ENCODE results near the gene KLHL21.

The KLHL21 gene

DNA sequence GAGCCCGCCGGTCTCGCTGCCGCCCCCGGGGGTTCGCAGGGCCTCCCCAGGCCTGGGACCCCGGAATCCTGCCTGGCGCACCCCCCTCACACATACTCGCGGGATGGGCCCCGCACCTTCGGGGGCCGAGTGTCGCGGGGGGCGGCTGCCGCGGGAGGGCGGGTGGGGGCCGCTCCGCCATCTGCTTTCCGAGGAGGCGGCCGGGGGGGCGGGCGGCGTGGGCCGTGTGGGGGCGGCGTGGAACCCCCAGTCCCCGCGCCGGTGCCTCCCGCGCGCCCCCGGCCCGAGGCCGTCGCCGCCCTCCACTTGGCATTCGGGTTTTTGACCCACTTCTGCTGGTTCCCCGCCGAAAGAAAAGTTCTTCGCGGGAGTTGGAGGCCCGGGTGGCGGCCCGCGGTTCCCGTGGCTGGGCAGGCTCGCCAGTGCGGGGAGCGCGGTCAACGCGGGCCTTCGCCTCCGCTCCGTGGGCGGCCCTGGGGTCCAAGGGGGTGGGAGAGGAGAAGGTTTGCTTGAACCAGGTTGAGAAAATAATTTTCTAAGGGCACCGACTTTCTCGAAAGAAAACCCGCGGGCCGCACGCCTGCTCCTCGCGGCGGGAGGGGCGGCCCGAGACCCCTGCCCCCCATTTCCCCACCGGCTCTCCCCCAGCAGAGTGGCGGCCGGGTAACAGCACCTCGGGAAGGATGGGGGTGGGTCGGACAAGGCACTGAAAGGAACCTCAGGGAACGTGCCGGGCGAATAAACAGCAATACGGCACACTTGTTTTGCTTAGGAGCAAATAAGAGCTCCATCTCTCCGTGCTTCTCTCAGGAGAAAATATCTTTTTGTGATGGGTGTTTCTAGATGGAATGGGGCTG is 12.5 kb upstream of the KLHL21 start:
- peak overlapping the region; percentile 95 to 99 for H3K27ac ChIP-seq
- peak overlapping the region; percentile 100 for H3K4me3 ChIP-seq
- TF ChIP-seq, protein P1, sequence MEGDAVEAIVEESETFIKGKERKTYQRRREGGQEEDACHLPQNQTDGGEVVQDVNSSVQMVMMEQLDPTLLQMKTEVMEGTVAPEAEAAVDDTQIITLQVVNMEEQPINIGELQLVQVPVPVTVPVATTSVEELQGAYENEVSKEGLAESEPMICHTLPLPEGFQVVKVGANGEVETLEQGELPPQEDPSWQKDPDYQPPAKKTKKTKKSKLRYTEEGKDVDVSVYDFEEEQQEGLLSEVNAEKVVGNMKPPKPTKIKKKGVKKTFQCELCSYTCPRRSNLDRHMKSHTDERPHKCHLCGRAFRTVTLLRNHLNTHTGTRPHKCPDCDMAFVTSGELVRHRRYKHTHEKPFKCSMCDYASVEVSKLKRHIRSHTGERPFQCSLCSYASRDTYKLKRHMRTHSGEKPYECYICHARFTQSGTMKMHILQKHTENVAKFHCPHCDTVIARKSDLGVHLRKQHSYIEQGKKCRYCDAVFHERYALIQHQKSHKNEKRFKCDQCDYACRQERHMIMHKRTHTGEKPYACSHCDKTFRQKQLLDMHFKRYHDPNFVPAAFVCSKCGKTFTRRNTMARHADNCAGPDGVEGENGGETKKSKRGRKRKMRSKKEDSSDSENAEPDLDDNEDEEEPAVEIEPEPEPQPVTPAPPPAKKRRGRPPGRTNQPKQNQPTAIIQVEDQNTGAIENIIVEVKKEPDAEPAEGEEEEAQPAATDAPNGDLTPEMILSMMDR (IDR thresholded peaks at IDR 0.05), result no peak
- DNase-seq (ENCODE audit: low spot score), result no peak

DNA sequence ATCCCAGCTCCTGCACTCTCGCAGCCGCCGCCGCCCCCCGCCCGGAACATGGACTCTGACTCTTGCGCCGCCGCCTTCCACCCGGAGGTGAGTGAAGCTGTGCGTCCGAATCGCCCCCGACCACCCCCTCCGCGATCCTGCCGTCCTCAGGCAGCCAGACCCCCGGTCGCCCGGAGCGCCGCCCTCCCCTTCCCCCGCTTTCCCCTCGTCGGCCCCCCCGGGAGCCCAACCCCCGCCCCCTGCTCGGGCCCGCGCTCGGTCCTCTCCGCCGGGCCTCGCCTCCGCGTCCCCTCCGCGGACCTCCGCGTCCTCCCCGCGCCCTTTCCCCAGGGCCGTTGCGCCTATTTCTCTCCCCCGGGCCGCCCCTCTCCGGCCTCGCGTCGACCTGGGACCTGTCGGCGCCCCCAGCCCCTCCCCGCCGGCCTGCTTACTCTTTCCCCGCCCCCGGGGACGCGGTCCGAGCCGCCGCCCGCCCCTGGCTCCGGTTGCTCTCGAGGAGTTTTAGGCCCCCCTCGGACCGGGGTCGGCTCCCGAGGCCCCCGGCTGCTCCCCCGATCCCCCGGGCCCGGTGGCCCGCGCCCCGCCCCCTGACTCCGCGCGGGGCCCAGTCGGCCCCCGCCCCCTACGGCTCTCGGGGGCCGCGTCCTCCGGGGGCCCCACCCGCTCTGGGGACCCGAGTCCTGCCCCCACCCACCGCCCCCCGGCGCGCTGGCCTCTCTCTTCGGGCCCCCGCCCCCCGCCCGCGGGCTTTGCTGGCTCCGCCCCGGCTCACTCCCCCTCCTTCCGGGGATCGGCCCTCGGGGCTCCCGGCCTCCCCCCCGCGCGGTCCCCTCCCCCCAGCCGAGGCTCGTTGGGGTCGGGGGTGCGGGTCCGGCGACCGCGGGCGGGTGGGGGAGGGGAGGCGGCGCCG is 11.6 kb upstream of the KLHL21 start:
- peak overlapping the region; percentile 100 for H3K4me3 ChIP-seq
- TF ChIP-seq, protein P1 (IDR thresholded peaks at IDR 0.05), result no peak
- H3K27ac ChIP-seq, result peak overlapping the region; percentile 95 to 99
- no peak for DNase-seq (ENCODE audit: low spot score)

DNA sequence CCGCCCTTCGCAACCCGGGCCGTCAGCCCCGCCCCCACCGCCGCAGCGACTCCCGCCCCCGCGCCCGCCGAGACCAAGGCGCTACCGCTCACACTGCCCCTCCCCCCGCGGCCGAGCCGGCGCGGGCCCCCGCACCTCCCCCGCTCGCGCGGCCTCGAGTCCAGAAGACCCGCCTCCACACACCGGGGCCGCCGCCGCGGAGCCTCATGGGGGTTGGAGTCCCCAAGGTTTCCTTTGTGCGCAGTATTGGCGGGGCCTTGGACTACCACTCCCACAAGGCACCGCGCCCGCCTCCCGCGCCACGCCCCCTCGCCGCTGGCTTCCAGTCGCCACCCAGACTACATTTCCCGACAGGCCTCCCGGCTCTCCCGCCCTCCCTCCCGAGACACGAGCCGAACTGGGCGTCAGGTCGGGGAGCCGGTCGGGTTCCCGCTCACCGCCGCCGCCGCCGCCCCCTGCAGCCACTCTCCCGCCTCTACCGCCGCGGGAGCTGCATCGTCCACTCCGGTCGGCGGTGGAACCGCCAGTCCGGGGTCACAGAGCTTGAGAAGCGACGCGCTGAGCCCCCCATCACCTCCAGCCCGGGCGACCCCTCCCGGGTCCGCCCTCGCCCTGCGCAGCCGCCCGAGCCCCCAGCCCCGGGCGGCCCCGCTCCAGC is 10.8 kb upstream of the KLHL21 start, which contains the start of gene PHF13:
Gene PHF13 (plus strand): TSS at position 371 of the 658 bp plus-strand sequence. CDS start 336 bp downstream, outside the sequence.
- TF ChIP-seq, protein P1 (IDR thresholded peaks at IDR 0.05), result no peak
- H3K27ac ChIP-seq, result peak within 1 kb of the TSS; percentile 95 to 99
- peak within 1 kb of the TSS; percentile 100 for H3K4me3 ChIP-seq
- peak; percentile 100 for DNase-seq (ENCODE audit: low spot score)

DNA sequence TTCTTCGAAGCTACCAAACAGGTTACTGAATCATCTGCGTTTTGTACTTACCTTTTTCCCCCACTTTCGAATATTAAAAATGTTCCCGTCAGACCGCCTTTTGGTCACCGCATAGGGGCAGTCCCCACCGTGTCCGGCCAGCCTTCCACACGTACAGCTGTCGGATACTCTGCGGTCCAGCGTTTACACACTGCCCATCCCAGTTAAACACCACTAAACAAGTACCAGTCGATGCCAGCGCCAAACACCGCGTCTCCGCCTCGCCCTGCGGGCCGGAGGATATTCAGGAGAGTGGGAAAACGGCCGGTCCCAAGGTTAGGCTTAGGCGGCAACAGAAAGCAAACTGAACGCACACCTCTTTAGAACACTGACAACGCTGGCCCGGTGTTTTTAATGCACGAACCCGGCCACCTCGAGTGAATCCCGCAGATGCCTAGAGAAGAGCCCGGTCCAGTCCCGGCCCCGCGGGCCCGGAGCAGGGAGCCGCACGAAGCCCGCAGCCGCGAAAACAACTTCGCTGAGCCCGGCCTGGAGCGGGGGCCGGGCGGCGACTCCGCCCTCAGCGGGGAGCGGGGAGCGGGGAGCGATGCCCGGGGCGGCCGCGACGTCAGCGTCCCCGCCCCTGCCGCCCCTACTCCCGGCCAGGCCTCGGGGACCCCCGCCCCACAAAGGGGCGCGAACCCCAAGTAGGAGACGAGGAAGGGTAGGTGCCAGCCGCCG is 10.1 kb upstream of the KLHL21 start:
- Histone ChIP-seq H3K27ac (peak overlapping the region; percentile 89 to 99), H3K4me3 (peak overlapping the region; percentile 100)
- TF ChIP-seq, protein P1 (IDR thresholded peaks at IDR 0.05), result no peak
- DNase-seq (ENCODE audit: low spot score), result no peak

DNA sequence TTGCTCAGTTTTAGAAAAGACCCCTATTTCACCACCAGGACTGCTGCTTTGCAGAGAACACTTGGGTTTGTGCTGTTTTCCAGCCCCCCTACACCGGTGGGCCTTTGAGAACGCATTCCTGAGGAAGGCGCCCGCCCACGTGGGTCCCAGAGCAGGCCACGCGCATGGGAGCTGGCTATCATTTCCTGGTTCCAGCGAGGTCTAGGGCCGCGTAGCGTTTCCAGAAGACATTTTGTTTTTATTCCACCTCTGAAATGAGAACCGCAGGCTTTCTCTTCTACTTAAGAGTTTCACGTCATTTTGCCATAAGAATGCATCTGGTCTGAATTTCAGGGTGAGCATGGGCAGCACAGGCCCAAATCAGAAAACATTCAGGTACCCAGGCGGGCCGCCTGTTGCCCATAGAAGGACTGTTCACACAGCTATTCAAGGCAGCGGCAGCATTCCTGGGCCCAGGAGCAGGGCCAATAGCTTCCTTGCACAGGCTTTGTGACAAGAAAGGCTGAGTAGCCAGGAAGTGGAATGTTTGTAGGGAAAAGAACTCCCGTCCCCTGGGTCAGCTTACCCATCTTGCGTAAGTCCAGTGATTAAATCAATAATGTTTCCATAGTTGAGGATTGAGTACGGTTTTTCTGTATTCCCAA is 1.4 kb upstream of the KLHL21 start:
- peak overlapping the region; percentile 90 to 98 for H3K27ac ChIP-seq
- DNase-seq (ENCODE audit: low spot score), result peak; percentile 96
- TF ChIP-seq, protein P1 (IDR thresholded peaks at IDR 0.05), result no peak
- H3K4me3 ChIP-seq, result peak overlapping the region; percentile 96
